Mucosa of gallbladder (tissue), 1 donor: Measurements from ENCODE around the gene PDE10A. TPM values are rescaled to one million over a fixed set of nuclear protein-coding genes. Genes with fewer than 3 reads are reported as not detected.
"Not testable (repeated sequence)": the region's sequence is repeated elsewhere in the genome, so short reads cannot be mapped to it uniquely, and the experiment has no call there.

Experiments
- DNase-seq: peaks from one replicate; pipeline ENCODE4 v3.0.0-alpha.2; 2020; ENCODE audit warnings: low spot score
- total RNA-seq: library from RNA; stranded (reverse); gene quantifications from one replicate; pipeline ENCODE4 v1.2.1, GENCODE V29; 2021
- donor health status: DM: no; HTN: no; CAD: no.

The PDE10A gene
- total RNA-seq, 1 donor from 2014 or later: 29.0 TPM

- no peak for DNase-seq
Measured at GRCh38 chr6:165626711-165627110, 36.3 kb downstream of the PDE10A start.

- DNase-seq: peak; percentile 31
Measured at GRCh38 chr6:165624871-165625639, 38.0 kb downstream of the PDE10A start.

DNA sequence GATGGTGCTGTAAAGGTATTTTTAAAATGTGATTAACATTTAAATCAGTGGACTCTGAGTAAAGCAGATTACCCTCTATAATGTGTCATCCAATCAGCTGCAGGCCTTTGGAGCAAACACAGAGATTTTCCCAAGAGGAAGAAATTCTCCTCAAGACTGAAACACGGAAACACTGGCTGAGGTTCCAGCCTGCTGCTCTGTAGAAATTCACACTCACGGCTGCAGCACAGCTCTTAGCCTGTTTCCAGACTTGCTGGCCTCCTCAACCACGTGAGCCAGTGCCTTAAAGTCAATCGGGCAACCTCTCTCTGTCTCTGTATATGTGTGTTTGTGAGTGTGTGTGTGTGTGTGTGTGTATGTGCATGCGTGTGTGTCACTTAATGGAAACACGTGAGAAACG, 41.1 kb downstream of the PDE10A start:
- DNase-seq: no peak

GRCh38 chr6:165618891-165619290, 44.1 kb downstream of the PDE10A start:
- not testable (repeated sequence) for DNase-seq

GRCh38 chr6:165618241-165618640, 44.8 kb downstream of the PDE10A start:
- DNase-seq: no peak

DNA sequence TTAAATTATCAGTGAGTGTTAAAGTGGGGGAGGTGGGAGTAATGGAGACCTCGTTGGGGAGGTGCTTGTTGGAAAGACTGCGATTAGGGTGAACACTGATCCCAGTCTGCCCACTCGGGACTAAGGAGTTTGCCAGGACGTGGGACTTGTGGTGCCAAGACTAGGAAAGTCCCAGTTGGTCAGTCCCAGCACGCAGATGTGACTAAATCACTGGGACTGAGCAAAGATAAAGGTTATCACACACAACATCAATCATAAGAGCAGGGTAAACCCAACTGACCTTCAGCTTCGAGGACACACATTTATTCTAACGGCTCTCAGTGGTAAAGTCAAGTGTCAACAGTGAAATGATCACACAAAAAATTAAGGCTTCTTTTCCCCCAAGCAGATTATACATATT, 45.5 kb downstream of the PDE10A start:
- no peak for DNase-seq

GRCh38 chr6:165616116-165616515, 46.9 kb downstream of the PDE10A start:
- DNase-seq: no peak

DNA sequence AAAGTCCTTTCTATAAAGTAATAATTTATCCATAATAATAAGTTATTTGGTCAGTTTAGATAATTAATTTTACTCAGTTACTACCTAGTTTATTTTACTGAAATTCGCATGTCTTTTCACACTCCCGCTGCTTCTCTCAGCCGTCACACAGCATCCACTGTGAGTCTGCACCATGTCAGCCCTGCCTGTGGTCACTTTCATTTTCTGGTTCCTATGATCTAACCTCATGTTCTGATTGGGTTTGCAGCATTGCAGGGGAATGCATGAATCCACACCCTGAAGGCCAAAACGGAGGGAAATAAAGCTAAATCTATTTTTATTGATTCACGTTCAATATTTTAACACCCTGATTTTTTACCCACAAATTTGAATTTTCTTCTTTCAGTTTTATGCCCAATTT, 47.4 kb downstream of the PDE10A start:
- DNase-seq: no peak

- DNase-seq: no peak
Measured at GRCh38 chr6:165611294-165611693, 51.7 kb downstream of the PDE10A start.

GRCh38 chr6:165608577-165608976, 54.5 kb downstream of the PDE10A start:
- not testable (repeated sequence) for DNase-seq

- DNase-seq: no peak
Measured at GRCh38 chr6:165606740-165607008, 56.4 kb downstream of the PDE10A start.

GRCh38 chr6:165605901-165606739, 56.9 kb downstream of the PDE10A start:
- DNase-seq: peak; percentile 44

- DNase-seq: no peak
Measured at GRCh38 chr6:165605182-165605875, 57.7 kb downstream of the PDE10A start.

GRCh38 chr6:165602291-165602690, 60.8 kb downstream of the PDE10A start:
- DNase-seq: no peak

DNA sequence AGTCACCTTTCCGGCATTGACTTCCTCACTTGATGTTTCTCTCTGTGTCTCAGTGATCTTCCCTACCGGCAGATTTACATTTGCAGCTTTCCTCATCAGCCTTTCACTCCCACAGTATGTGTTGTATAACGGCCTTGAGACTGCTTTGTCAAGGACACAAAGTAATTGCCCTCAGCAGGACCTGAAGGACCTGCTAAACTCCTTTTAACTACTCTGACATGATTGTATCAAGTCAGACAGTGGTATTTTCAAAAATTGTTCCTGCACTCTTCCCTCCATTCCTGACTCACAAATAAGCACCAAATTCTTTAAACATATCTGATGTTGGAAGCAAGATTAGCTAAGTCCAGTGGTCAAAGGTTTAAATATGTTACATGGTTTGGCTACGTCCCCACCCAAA, 62.4 kb downstream of the PDE10A start:
- no peak for DNase-seq

DNA sequence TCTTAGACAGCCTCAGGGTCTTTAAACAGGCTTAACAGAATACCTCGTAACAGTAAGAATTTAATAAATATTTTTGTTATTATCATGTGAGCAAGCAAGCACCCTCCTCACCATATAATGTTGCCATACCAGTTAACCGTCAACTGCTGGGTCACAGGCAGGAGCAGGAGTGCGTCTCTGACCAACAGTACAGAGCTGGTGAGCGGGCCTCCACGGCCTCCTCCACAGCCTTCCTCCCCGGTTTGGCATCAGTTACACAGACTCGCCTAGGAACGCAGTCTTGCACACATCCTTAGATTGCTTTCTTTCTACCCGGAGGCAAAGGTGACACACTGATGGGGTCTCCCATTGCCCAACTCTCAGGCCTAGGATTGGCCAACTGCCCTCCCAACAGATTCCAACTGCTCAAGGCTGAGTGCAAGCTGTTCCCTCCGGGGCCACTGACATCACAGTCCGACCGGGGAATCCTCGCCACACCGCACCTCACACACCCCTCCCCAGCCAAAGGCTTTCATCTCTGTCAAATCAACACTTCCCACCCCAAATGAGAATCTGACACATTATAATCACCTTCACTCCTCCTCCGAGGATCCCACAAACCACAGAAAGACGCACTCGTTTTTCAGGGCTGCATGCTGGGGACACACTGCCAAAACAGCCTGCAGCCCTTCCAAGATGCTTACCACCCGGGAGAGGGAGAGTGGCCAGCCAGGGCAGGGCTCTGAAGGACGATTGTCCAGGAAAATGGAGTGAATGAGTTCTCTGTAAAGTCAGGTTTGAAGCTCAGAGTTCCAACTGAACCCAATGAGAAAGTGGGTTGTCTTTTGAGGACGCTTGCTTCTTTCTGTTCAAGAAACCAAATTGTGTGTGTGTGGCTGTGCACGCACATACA, 63.2 kb downstream of the PDE10A start:
- no peak for DNase-seq

DNA sequence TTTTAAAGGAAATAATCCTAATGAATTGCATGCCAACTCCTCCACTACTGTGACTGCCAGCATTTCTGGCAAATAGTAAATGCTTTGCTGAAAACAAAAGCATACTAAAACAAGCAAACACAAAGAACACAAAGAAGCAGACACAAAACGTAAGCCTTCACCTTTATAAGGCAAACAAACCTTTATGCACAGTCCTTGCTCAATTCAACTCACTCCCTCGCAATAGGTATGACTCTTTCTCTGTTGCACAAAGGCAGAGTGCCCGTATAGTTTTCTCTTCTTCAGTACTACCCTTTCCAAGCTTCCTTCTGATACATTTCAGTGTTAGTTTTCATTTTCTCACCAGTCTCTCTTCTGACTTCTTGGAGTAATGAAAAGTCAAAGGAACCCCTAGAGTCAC, 63.9 kb downstream of the PDE10A start:
- no peak for DNase-seq

DNA sequence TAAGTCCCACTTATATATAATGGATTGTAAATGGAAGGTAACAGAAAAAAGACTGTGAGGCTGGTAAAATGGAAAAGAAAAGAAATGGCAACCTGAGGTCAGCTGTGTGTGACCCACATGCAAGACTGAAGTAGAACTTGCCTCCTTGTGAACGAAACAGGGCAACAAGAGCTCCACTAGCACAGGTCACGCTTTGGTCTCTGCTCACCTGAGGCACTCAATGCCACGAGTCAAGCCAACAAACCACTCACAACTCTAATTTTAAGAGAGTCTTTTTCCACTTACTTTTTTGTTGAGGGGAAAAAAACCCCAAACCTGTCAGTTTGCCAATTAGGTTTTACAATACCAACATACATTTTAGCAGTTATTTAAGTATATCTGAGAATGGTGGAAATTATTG, 65.2 kb downstream of the PDE10A start:
- DNase-seq: no peak

GRCh38 chr6:165594584-165595333, 68.3 kb downstream of the PDE10A start:
- DNase-seq: no peak

DNA sequence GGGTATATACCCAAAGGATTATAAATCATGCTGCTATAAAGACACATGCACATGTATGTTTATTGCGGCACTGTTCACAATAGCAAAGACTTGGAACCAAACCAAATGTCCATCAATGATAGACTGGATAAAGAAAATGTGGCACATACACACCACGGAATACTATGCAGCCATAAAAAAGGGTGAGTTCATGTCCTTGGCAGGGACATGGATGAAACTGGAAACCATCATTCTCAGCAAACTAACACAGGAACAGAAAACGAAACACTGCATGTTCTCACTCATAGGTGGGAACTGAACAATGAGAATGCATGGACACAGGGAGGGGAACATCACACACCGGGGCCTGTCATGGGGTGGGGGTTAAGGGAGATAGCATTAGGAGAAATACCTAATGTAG, 70.1 kb downstream of the PDE10A start:
- DNase-seq: not testable (repeated sequence)

- no peak for DNase-seq
Measured at GRCh38 chr6:165588515-165588914, 74.5 kb downstream of the PDE10A start.
